HEK293 (cell line): ENCODE results near the gene UBXN10.

Experiments
- ZNF138 ChIP-seq: fragments of 450-650 bp; formaldehyde crosslinking; IDR thresholded peaks from 2 replicates; pipeline ENCODE4 v1.5.1; 2016; ENCODE audit warnings: missing biosample characterization, missing genetic modification characterization, borderline replicate concordance
- ZNF571 ChIP-seq: fragments of 450-650 bp; formaldehyde crosslinking; IDR thresholded peaks from 2 replicates; pipeline ENCODE4 v1.5.0; 2017; ENCODE audit warnings: missing biosample characterization, missing genetic modification characterization
- TF ChIP-seq, protein P1 (sequence below): fragments of 450-650 bp; formaldehyde crosslinking; IDR thresholded peaks from 2 replicates; pipeline ENCODE4 v1.5.1; 2016; ENCODE audit warnings: missing biosample characterization, missing genetic modification characterization
- TF ChIP-seq, protein P2 (sequence below): fragments of 450-650 bp; formaldehyde crosslinking; IDR thresholded peaks from 2 replicates; pipeline ENCODE4 v1.5.1; 2016; ENCODE audit warnings: missing biosample characterization, missing genetic modification characterization

DNA sequence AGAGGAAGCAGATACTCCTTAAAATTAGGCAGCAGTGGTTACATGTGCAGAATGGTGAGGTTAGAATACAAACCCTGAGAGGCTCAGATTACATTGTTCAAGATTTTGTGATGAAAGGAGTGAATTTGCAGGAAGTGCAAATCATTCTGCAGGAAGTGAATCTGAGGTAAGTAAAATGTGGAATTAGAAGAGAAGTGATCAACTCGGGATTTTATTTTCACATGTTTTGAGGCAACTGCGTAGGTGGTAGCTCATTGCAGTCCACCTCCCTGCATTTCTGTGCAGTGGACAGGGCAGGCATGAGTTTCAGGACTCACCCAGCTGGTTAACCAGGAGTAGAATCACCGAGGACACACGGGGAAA is 2.5 kb downstream of the UBXN10 start:
- TF ChIP-seq, protein P1, sequence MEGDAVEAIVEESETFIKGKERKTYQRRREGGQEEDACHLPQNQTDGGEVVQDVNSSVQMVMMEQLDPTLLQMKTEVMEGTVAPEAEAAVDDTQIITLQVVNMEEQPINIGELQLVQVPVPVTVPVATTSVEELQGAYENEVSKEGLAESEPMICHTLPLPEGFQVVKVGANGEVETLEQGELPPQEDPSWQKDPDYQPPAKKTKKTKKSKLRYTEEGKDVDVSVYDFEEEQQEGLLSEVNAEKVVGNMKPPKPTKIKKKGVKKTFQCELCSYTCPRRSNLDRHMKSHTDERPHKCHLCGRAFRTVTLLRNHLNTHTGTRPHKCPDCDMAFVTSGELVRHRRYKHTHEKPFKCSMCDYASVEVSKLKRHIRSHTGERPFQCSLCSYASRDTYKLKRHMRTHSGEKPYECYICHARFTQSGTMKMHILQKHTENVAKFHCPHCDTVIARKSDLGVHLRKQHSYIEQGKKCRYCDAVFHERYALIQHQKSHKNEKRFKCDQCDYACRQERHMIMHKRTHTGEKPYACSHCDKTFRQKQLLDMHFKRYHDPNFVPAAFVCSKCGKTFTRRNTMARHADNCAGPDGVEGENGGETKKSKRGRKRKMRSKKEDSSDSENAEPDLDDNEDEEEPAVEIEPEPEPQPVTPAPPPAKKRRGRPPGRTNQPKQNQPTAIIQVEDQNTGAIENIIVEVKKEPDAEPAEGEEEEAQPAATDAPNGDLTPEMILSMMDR (tag by site-specific recombination), result no peak
- no peak for TF ChIP-seq ZNF138 (tag by site-specific recombination)
- no peak for TF ChIP-seq ZNF571 (tag by site-specific recombination)
- TF ChIP-seq, protein P2, sequence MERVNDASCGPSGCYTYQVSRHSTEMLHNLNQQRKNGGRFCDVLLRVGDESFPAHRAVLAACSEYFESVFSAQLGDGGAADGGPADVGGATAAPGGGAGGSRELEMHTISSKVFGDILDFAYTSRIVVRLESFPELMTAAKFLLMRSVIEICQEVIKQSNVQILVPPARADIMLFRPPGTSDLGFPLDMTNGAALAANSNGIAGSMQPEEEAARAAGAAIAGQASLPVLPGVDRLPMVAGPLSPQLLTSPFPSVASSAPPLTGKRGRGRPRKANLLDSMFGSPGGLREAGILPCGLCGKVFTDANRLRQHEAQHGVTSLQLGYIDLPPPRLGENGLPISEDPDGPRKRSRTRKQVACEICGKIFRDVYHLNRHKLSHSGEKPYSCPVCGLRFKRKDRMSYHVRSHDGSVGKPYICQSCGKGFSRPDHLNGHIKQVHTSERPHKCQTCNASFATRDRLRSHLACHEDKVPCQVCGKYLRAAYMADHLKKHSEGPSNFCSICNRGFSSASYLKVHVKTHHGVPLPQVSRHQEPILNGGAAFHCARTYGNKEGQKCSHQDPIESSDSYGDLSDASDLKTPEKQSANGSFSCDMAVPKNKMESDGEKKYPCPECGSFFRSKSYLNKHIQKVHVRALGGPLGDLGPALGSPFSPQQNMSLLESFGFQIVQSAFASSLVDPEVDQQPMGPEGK, result no peak
